ENCODE data around the gene FAM227A.

Gene FAM227A

DNA sequence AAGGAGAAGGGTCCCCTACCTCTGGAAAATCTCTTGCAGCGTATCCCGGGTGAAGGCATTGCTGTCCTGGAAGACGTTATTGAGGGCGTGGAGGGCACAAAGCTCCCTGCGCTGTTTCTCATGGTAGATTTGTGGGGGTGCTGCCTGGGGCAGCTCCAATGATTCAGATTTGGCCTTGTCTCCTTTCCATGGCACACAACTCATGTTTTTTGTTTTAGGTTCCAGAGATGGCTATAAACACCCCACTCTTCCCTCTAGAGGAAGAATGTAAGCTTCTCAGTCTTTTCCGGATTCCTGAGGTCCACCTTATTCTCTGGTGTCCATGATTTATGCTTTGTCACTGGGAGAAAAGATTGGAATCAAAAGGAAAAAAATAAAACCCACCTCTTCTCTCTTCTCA, 43.6 kb upstream of the FAM227A start:
- peak; percentile 15 for TF ChIP-seq CTCF (IDR thresholded peaks at IDR 0.05; ENCODE audit: low read depth, low read length)
- peak; percentile 61 to 66 for DNase-seq (ENCODE audit: low read depth in 2 of 2)
- peak overlapping the region; percentile 65 to 80 for H3K4me3 ChIP-seq (replicated peaks in 1 of 2; ENCODE audit: low read depth in 2 of 2, low read length in 2 of 2)

- DNase-seq (ENCODE audit: low read depth in 2 of 2) = no peak
- TF ChIP-seq CTCF (IDR thresholded peaks at IDR 0.05; ENCODE audit: low read depth, low read length) = no peak
- H3K4me3 ChIP-seq (replicated peaks in 1 of 2; ENCODE audit: low read depth in 2 of 2, low read length in 2 of 2) = peak overlapping the region; percentile 65 to 80
Measured at GRCh38 chr22:38699143-38699542, 43.0 kb upstream of the FAM227A start.

DNA sequence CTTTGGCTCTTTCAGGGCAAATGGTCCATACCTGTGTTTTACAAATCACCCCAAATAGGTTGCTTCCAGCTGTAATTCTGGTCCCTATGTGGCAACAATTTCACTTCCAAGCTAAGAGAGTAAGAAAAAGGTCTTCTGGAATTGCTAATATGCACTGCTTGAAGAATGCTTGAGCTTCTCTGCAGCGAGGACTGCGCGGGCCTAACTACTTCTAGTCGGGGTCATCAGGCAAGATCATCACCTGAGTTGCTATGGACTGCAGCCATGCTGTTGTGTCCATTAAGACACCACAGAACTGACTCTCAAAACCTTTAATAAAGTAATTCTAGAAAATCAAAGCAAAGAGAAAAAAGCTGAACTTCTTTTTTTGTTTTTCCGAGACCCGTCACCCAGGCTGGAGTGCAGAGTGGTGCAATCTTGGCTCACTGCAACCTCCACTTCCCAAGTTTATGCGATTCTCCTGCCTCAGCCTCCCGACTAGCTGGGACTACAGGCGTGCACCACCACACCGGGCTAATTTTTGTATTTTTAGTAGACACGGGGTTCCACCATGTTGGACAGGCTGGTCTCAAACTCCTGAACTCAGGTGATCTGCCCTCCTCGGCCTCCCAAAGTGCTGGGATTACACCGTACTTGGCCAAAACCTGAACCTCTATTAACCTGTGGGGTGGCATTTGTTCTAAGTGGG, 42.4 kb upstream of the FAM227A start:
- no peak for TF ChIP-seq CTCF (IDR thresholded peaks at IDR 0.05; ENCODE audit: low read depth, low read length)
- peak overlapping the region; percentile 65 to 80 for H3K4me3 ChIP-seq (replicated peaks in 1 of 2; ENCODE audit: low read depth in 2 of 2, low read length in 2 of 2)
- DNase-seq (ENCODE audit: low read depth in 2 of 2) = no peak

GRCh38 chr22:38697425-38698089, 41.4 kb upstream of the FAM227A start:
- peak; percentile 36 to 84 for DNase-seq (ENCODE audit: low read depth in 2 of 2)
- H3K4me3 ChIP-seq (replicated peaks in 1 of 2; ENCODE audit: low read depth in 2 of 2, low read length in 2 of 2) = peak overlapping the region; percentile 21 to 65
- TF ChIP-seq CTCF (IDR thresholded peaks at IDR 0.05; ENCODE audit: low read depth, low read length) = no peak

GRCh38 chr22:38696606-38697424, 40.6 kb upstream of the FAM227A start:
- no peak for TF ChIP-seq CTCF (IDR thresholded peaks at IDR 0.05; ENCODE audit: low read depth, low read length)
- DNase-seq (ENCODE audit: low read depth in 2 of 2) = peak; percentile 86 to 94
- peak overlapping the region in 1 of 2 donors; percentile 22 for H3K4me3 ChIP-seq (replicated peaks in 1 of 2; ENCODE audit: low read depth in 2 of 2, low read length in 2 of 2)

DNA sequence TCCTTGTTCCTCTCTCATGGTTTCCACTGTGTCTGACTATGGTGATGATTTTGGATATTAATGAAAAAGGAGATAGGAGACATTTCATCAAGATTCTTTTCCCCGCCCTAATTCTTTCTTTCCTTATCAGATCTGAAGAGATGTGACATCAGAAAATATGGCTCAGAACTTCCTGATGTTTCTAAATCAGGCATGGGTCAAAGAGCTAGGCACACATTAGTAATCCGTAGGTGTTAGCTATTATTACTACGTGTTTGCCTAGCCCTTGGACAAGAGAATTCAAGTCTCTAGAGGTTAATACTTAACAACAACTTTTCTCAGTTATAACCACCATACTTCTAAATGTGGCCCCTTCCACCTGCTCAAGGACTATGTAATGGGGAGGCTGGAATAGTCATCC, 38.7 kb upstream of the FAM227A start:
- DNase-seq (ENCODE audit: low read depth in 2 of 2) = no peak
- TF ChIP-seq CTCF (IDR thresholded peaks at IDR 0.05; ENCODE audit: low read depth, low read length) = no peak
- no peak overlapping the region for H3K4me3 ChIP-seq (replicated peaks in 1 of 2; ENCODE audit: low read depth in 2 of 2, low read length in 2 of 2)

All from cardiac fibroblast (primary cell).